ENCODE data around the gene NELL2. TPM values are rescaled to one million over a fixed set of nuclear protein-coding genes. Genes with fewer than 3 reads are reported as not detected.

Gene NELL2
- polyA plus RNA-seq, 3 donors, result 0.09 to 0.98 (median 0.39) TPM

GRCh38 chr12:44510076-44510475 lies 366.0 kb downstream of the NELL2 start:
- no peak overlapping the region for H3K9ac ChIP-seq (ENCODE audit: insufficient read depth, low read length, poor library complexity, severe bottlenecking)
- no peaks in the 10 kb centered on the region for H3K4me1 ChIP-seq (ENCODE audit: control insufficient read depth in 1 of 2, insufficient read depth in 2 of 2, low read length in 2 of 2)
- H3K9me3 Mint-ChIP-seq, result no peaks in the 10 kb centered on the region
- H3K27ac ChIP-seq (ENCODE audit: low read depth in 1 of 2, low read length in 2 of 2), result no peak overlapping the region
- DNase-seq, result no peak
- H3K27me3 ChIP-seq (ENCODE audit: control insufficient read depth in 2 of 2, insufficient read depth in 2 of 2, low read length in 2 of 2), result no peaks in the 10 kb centered on the region
- no CpG with 5 or more reads among the region's 4 CpGs for WGBS (ENCODE audit: insufficient coverage)
- H3K4me2 ChIP-seq (replicated peaks; ENCODE audit: extremely low read depth, low read length, poor library complexity, severe bottlenecking), result no peak overlapping the region
- H3K79me2 ChIP-seq (ENCODE audit: insufficient read depth, low read length), result no peaks in the 10 kb centered on the region
- peaks cover 0 to 2% (median 0%) of the 10 kb centered on the region in 3 donors for H3K27me3 Mint-ChIP-seq (ENCODE audit: low read depth in 3 of 3)
- no peaks in the 10 kb centered on the region for H3K36me3 Mint-ChIP-seq
- no peak overlapping the region for H3K27ac Mint-ChIP-seq
- intact Hi-C loops (cut with micrococcal nuclease), result no loop called here
- no peak overlapping the region for H3K4me3 Mint-ChIP-seq
- no peaks in the 10 kb centered on the region for H3K36me3 ChIP-seq (replicated peaks in 1 of 2; ENCODE audit: control insufficient read depth in 1 of 2, insufficient read depth in 2 of 2, low read length in 2 of 2)
- TF ChIP-seq CTCF (IDR thresholded peaks at IDR 0.05), result no peak
- H3K4me3 ChIP-seq (replicated peaks in 1 of 3; ENCODE audit: low read depth in 2 of 3, low read length in 3 of 3), result no peak overlapping the region
- no peak overlapping the region for H2AFZ ChIP-seq (ENCODE audit: insufficient read depth, low read depth, low read length, poor library complexity, severe bottlenecking)
- no peaks in the 10 kb centered on the region for H3K9me3 ChIP-seq (replicated peaks in 1 of 2; ENCODE audit: control insufficient read depth in 1 of 2, insufficient read depth in 1 of 2, low read length in 2 of 2)
- no peaks in the 10 kb centered on the region for H3K4me1 Mint-ChIP-seq
- no peaks in the 10 kb centered on the region for H4K20me1 ChIP-seq (ENCODE audit: insufficient read depth, low read length)

- no peaks in the 10 kb centered on the region for H3K36me3 Mint-ChIP-seq
Measured at GRCh38 chr12:44509471-44509870, 366.6 kb downstream of the NELL2 start.

More at GRCh38 chr12:44509471-44509870, 366.6 kb downstream of the NELL2 start:
- intact Hi-C loops (cut with micrococcal nuclease), result no loop called here
- TF ChIP-seq CTCF (IDR thresholded peaks at IDR 0.05), result no peak
- Histone ChIP-seq H3K4me2 (replicated peaks; ENCODE audit: extremely low read depth, low read length, poor library complexity, severe bottlenecking) (no peak overlapping the region), H3K9me3 (replicated peaks in 1 of 2; ENCODE audit: control insufficient read depth in 1 of 2, insufficient read depth in 1 of 2, low read length in 2 of 2) (no peaks in the 10 kb centered on the region), H2AFZ (ENCODE audit: insufficient read depth, low read depth, low read length, poor library complexity, severe bottlenecking) (no peak overlapping the region), H3K4me1 (ENCODE audit: control insufficient read depth in 1 of 2, insufficient read depth in 2 of 2, low read length in 2 of 2) (no peaks in the 10 kb centered on the region), H3K9ac (ENCODE audit: insufficient read depth, low read length, poor library complexity, severe bottlenecking) (no peak overlapping the region), H3K36me3 (replicated peaks in 1 of 2; ENCODE audit: control insufficient read depth in 1 of 2, insufficient read depth in 2 of 2, low read length in 2 of 2) (no peaks in the 10 kb centered on the region), H3K27ac (ENCODE audit: low read depth in 1 of 2, low read length in 2 of 2) (no peak overlapping the region), H3K79me2 (ENCODE audit: insufficient read depth, low read length) (no peaks in the 10 kb centered on the region), H4K20me1 (ENCODE audit: insufficient read depth, low read length) (no peaks in the 10 kb centered on the region), H3K4me3 (replicated peaks in 1 of 3; ENCODE audit: low read depth in 2 of 3, low read length in 3 of 3) (no peak overlapping the region), H3K27me3 (ENCODE audit: control insufficient read depth in 2 of 2, insufficient read depth in 2 of 2, low read length in 2 of 2) (no peaks in the 10 kb centered on the region)
- no peaks in the 10 kb centered on the region for H3K4me1 Mint-ChIP-seq
- no peaks in the 10 kb centered on the region for H3K9me3 Mint-ChIP-seq
- H3K4me3 Mint-ChIP-seq, result no peak overlapping the region
- peaks cover 0 to 2% (median 0%) of the 10 kb centered on the region in 3 donors for H3K27me3 Mint-ChIP-seq (ENCODE audit: low read depth in 3 of 3)
- DNase-seq, result no peak
- no peak overlapping the region for H3K27ac Mint-ChIP-seq
- WGBS (ENCODE audit: insufficient coverage), result 43% methylated on average over 1 of the region's 2 CpGs

Data from CD14-positive monocyte (primary cell).